ENCODE data around the gene CEP128.

CEP128 gene

DNA sequence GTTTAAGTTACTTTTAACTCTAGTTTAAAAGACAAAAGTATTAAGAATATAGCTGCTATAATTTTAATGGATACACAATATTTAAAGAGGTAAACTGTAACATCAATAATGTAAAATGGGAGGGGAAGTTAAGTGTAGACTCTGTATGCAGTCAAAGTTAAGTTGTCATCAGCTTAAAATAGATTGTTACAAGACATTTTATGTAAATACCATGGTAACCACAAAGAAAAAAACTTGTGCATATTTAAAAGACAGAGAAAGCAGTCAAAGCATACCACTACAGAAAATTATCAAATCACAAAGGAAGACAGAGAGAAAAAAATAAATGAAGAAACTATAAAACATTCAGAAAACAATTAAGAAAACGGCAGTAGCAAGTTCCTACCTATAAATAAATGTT lies 73.3 kb downstream of the CEP128 start:
- DNase-seq, result no peak

DNA sequence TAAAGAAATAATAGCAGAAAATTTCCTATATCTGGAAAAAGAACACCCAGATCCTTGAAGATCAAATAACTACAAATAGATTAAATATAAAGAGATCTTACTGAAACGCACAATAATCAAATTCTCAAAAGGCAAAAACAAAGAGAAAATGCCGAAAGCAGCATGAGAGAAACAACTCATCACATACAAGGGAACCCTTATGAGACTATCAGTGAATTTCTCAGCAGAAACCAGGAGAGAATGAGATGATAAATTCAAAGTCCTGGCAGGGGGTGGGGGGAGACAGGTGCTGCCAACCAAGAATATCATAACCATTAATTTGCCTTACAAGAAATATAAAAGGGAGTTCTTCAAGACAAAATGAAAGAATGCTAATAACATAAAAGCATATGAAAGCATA lies 73.7 kb downstream of the CEP128 start:
- no peak for DNase-seq

DNA sequence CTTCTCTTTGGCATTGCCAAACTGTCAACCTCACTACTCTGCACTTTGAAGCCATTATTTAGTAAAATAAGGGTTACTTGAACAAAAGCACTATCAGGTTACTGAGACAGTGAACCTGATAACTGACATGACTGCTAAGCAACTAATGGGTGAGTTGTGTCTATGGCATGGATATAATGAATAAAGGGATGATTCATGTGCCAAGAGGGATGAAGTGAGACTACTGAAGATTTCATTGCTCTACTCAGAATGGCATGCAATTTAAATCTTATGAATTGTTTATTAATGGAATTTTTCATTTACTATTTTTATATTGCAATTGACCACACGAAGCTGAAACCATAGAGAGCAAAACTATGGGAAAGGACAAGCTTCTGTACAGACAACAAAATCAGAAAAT lies 74.4 kb downstream of the CEP128 start:
- no peak for DNase-seq

DNA sequence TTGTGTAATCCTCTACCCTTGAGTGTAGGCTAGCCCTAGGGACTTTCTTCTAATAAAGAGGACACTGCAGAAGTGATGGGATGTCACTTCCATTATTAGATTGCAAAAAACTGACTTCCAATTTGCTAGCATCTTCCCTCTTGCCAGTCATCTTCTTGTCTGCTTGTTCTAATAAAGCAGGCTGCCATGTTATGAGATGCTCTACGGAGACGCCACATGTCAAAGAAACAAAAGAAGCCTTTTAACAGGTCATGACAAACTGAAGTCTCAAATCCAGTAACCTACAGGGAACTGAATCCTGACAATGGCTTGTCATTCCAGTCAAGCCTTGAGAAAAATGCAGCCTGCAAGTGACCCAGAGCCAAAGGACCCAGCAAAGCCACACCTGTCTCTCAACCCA lies 76.0 kb downstream of the CEP128 start:
- DNase-seq, result no peak

DNA sequence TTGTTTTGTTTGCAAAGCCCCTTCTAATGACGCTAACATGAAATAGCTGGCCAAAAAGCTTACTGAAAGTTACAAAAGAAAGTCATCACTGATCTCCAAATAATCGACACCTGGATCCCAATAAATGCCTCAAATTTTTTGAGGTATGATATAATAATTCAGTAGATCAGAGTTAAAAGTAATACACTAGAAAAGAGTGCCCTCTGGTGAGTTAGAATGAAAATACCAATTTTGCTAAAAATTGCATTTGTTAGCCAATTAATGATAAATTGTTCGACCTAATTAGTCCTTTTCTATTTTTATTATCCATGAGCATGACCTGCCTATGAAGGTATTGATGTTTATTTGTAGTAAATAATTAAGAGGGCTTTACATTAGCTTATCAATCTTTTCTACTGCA lies 78.6 kb downstream of the CEP128 start:
- DNase-seq, result no peak

DNA sequence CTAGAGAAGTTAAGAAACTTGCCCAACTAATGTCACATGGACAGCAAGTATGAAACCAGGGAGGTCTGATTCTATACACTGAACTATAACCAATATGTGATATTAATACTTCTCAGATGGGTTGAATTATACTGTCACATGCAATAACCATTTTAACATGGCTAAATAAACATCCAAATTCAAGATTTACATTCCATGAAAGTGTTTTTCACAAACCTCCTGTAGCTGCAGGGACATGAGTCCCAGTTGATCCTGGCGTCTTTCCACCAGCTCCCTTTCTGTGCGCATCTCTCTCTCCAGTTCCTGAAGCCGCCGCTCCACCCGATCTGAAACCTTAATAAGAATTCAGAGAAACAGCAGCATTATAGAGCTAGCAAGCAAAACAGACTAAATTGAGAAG lies 79.0 kb downstream of the CEP128 start:
- no peak for DNase-seq

DNA sequence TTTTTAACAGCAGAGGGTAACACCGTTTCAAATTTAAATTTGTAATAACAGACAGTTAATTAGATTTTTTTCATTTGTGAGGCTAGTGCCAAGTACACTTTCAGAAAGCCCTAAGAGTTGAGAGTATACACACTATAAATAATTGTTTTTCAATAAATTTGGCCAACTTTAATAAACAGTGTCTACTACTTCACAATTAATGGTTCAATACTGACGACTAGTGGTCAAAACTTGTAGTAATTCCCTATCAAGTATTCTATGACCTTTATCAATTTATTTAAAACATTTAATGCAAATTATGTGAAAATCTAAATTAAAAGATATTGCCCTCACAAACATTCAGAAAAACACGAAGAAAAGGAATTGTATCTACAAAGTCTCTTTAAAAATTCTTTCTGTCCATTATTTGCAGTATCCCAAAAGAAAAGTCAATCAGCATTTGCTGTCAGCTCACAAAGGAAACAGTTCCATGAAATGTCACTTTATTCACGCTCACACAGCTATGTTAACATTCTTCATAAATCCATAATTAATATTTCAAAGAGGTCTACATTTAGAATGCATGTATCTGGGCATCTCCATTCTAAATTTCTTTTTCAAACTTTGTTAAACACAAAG lies 91.2 kb downstream of the CEP128 start:
- peak; percentile 38 for DNase-seq

DNA sequence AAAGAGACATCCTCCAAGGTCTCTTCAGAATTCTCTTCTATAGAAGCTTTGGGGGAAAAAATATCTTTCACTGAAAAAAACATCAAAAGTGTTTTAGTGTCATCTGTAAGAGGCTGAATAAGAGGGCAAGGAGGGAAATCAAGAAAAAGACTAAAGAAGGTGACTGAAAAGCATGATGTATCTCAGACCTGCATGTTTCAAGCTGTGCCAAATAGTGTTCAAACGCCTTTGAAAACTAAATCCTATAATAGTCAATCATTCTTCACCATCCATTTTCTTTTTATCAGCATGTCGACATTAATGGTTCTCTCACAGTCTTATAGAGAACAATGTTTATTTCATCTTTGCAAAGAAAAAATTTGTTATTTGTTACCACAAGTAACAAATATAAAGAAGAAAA lies 94.5 kb downstream of the CEP128 start:
- DNase-seq, result no peak

DNA sequence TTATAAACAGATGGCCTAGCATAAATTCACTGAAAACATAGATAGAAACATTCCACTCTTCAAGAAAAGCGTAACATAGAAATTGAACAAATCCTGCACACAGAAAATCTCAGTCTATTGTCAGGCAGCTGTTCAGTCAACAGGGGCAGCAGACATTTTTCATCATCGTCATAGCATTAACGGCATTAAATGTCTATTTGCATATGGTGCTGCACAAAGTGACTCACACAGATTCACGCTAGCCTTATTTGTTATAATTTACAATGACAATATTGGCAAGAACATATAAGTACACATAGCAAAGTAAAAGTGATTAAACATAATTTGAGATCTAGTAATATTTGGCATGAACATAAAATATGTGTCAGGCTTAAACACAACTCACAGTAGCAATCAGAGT lies 95.7 kb downstream of the CEP128 start:
- no peak for DNase-seq

DNA sequence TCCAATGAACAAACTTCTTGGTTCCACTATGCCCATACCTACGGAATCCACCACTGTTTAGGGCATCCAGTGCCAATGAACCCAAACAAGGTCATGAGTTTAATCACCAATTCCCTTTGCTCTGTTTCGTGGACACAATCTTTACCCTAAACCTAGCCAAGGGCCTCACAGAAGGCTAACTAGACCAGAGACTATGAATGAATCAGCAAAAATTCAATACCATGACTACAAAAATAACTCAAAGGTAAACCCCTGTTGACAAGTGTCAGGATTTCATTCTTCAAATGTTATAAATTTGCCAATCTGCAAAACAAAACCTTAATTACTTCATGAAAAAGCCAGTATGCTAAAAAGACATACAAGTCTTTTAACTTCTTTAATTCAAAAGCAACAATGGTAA lies 96.7 kb downstream of the CEP128 start:
- DNase-seq, result no peak

DNA sequence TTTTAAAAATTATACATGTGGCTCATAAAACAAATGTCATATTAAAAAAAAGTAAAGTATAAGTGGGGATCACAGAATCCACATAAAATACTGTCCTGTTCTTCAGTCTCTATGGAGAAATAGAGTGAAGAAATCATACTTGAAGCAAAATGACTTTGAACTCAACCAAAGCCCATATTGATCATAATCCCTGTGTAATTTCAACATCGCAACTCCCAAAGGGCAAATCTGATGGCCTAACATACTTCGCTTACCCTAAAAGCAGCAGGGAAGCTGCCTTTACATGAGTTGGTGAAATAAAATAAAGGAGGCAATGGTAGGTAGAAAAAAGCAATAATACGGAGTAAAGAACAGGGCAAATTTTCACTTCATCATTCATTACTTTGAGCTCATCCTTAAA lies 101.8 kb downstream of the CEP128 start:
- no peak for DNase-seq

DNA sequence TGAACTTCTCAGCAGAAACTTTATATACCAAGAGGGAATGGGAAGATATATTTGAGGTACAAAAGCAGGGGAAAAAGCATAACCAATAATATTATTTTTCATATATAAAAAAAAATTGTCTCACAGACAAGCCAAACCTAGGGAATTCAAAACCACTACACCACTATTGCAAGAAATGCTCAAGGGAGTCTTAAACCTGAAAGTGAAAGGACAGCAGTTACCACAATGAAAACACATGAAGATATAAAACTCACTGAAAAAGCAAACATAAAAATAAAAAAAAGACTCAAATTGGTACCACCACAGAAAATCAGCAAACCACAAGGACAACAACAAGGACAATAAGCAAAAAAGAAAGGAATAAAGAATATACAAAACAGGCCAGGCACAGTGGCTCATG lies 131.9 kb downstream of the CEP128 start:
- no peak for DNase-seq

DNA sequence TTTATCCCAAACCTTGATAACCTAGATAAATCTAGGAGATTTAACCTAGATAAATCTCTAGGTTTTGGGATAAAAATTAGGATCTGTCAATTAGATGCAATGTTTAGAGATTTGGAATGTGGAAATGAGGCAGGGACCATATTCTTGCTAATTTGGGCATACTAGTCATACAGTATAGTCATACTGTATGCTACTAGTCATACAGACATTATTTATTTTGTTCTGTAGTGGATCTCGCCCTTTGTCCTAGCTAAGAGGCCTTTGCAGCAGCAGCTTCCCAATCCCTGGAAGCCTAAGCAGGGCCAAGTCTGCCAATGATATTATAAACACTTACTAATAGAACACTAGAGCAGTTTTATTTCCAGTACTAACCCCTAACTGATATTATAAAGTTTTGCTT lies 136.4 kb downstream of the CEP128 start:
- no peak for DNase-seq

DNA sequence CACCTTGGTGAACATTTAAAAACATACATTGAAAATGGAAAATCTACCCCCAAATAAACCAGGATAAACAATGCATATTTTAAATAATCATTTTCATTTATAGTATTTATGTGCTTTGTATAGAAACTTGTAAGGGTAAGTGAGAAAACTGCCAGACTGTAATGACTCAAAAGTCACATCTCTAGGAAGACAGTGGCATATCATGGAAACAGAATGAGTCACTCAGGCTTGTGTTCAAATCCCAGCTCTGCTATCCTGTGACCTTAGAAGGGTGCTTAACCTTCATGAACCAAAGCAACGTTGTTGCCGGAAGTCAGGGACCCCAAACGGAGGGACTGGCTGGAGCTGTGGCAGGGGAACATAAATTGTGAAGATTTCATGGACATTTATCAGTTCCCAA lies 142.7 kb downstream of the CEP128 start:
- DNase-seq, result no peak

DNA sequence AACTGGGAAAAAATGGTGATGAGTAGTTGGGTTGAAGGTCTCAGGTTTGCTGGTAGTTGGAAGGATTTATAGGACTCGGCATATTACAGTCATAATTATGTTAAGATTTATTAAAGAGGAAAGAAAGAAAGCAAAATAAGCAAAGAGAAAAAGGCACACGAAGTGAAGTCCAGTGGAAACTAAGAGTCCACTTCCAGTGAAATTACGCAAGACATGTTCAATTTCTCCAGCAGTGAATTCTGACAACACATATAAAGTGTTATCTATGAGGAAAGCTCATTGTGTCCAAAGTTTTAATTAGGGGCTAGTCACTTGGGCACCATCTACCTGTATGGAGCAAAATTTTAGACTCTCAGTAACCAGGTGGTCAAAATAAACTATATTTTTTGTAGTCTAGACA lies 143.3 kb downstream of the CEP128 start:
- DNase-seq, result no peak

DNA sequence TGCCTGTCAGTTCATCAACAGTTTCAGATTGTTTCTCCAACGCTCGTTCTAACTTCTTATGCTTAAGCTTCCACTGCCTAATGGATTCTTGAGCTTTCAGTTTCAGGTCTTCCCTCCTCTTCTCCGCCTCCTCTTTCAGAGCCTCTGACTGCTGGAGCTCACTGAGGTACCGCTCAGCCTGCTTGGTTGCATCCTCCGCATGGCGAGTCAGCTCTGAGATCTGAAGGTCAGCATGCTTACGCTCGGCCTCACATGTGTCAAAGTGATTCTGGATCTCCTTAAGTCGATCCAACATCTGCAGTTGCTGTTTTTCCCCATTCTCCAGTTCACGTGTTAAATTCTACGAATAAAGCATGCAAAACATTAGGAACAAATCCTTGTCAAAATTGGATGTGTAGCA lies 148.8 kb downstream of the CEP128 start:
- DNase-seq, result no peak

DNA sequence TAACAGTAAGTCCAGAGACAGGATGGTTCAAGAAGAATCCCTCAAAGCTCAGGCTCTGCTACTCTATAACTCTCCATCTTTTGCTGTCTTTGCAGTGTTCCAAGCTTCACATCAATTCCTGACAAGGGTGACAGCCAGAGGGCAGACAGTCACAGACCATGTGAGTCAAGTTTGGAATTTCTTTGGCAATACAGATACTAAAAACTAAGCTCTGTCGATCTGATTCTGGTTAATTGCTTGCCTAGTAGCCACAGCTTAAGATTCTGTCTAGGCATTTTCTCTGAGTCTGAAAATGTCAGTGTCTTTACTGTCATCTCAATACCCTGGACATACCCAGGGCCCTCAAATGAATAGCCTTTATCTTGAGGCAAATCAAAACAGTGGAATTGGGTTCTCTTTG lies 153.7 kb downstream of the CEP128 start:
- no peak for DNase-seq

DNA sequence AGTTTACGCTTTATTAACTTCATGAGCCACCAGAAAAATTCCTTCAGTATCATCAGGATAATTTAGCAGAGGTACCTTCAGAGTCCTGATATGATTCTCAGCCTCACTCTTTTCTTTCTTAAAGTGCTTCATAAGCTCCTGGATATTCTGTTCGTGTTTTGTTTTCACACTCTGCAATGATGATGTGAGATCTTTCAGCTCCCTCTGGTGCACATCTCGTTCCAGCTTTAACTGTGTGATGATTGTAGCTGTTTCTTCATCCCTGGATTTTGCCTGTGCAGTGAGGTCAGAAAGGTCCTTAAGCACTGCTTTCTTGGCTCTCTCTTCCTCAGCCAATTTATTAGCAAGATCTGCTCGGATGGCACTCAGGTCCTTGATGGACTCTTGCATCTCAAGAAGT lies 156.7 kb downstream of the CEP128 start:
- peak; percentile 52 for DNase-seq

DNA sequence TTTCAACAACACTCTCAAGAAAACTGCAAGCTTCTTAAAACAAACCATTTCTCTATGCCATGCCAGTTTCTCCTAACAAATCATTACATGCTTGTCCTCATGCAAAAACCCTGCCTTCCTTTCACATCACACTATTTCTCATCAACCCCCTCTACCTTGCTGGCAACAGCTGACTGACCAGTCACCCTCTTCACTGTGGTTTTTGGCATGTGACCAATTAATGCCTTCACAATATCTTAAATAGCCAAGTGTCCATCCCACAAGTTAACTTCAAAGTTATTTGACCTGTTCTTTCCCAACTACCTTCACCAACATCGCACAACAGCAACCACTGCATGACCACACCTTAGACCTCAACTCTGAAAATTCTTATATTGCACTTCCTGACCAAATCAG lies 159.6 kb downstream of the CEP128 start:
- DNase-seq, result no peak

DNA sequence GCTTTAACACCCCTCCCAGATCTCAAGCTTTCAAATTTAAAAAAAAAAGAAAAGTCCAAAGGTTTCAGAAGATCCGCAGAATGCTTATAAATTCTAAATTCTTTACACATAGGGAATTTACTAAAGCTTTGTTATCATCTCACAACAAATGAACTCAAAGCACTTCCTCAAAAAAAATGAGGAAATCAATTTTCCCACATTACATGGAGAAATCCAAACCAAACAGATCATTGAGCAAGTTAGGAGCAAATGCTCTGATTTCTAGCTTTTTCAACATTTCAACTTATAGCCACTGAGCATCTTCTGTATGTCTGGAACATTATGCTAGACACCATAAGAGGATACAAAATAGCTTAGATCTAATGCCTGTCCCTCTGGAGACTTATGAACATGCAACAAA lies 161.0 kb downstream of the CEP128 start:
- no peak for DNase-seq

DNA sequence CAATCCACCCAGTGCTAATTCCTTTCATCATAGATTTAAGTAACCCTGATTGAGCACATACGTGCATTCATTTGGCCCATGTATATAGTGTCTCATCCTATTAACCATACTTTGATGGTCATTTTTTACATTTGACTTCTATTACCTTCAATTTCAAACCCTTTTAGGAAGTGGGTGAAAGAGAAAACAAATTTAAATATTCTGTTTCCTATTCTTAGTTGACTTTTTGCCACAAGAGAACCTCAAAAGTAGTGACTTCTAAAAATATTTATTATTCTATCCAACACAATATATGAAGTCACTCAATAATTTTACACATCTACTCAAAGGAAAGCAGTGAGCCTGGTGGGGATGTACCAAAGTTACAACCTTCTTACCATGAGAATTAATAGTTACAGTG lies 164.9 kb downstream of the CEP128 start:
- DNase-seq, result no peak

DNA sequence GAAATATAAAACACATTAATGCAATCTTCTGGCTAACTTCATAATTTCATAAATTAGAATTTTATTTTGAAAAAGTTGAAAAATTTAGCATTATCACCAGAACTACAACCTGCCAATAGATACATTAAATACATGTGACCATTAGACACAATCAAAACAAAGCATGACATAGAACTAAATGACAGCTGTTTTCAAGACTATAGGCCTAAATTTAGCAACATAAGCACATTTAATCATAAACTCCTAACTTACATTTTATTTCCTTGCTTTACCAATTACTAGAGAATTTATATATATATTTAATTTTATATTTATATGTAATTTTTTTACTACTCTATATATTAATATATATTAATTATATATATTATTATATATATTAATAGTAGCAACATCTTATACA lies 165.4 kb downstream of the CEP128 start:
- DNase-seq, result no peak

DNA sequence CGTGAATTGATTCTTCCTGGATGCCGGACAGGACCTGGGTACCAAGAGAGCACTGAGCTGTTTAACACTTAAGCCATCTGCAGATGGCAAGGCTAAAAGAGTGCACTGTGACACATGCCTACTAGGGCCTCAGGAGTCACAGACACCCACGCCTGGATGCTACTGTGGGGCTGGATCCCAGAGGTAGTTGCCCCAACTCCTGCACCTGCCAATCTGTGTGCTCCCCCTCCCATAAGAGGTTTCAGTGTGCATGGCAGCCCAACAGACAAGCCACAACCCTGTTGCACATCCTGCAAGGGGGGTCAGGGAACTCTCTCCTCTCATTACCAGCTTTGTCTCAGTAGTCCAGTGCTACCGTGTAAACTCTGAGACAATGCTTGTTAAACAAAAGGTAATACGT lies 169.0 kb downstream of the CEP128 start:
- DNase-seq, result no peak

DNA sequence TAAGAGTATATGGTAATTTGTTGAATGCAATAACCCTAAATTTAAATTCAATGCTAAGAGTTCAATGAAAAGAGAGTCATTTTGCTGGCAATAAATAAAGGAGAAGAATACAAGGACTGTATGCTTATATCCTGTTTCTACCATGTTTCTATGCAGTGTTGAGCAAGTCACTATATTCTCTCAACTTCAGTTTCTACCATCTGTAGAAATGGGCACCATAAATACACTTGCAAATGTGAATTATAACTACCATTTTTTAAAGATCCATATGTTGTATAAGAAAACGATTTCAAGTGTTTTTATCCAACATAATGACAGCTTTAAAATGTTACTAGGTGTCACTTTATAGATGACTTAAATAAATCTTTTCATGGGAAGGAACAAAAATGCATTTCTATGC lies 170.3 kb downstream of the CEP128 start:
- DNase-seq, result no peak

DNA sequence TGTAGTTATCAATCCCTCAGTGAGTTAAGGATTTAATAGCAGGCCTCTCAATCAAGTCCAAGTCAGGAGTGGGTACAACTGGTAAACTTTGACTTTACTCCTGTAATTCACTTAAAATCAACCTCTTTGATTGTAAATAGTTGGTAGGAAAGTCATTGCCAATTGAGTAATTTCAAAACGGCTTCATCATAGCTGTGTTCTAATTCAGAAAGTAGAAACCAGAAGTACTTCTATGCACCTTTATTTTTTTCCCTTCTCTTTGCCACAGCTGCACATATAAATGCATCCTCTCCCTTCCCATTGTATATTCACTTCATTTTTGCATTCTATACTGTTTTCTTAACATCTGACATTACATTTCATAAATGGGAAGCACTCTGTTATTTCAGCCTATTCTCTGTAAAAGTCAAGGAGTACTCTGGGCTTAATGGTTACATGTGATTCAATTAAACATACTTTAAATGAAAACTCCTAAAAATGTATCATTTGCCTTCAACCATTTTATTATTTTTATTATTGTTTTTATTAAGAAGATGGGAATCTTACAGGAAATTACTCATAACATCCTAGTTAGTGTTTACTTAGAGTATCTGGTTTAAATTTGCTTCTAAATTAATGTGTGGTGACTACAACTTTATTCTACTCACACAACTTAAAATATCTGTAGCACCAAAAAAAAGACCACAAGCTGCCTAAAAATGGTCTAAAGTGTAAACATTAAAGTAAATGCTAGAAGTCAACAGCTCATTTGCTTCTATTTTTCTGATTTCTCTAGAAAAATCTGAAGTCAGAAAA lies 171.2 kb downstream of the CEP128 start:
- DNase-seq, result no peak

All from midbrain (tissue), 1 donor.